ENCODE data around the gene NEK2. TPM values are rescaled to one million over a fixed set of nuclear protein-coding genes. Genes with fewer than 3 reads are reported as not detected.

The NEK2 gene
- total RNA-seq, 2 experiments from 2014 or later: 17.2 to 19.2 TPM

- ChIA-PET POLR2A (no interaction called here), CTCF (no interaction called here)
Observed at GRCh38 chr1:211621447-211622198, 53.8 kb downstream of the NEK2 start.

DNA sequence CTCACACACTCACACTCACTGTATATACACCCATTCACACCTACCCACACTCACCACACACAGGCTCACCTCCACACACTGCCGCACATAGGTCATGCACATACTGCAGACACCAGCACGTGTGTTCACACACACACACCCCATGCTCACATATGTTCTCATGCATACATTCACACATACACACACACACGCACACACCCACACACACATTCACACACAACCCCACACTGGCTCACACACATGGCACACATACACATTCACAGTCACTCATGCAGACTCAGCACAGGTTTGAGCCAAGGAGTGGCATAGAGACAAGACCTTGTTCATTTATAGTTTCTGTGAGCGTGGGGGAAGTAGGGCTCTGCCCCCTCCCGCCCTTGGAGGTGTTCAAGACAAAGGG, 55.3 kb downstream of the NEK2 start:
- ChIA-PET POLR2A (no interaction called here), CTCF (no interaction called here)

- POLR2A ChIA-PET: no interaction called here
- CTCF ChIA-PET: no interaction called here
Observed at GRCh38 chr1:211619033-211619996, 56.1 kb downstream of the NEK2 start.

- POLR2A ChIA-PET: no interaction called here
- CTCF ChIA-PET: interaction anchor here (1.0 to 1.6 kb wide), 2 partner anchors 33 to 82 kb away, joined by 3 read pairs; no protein-coding TSS in a partner anchor
Observed at GRCh38 chr1:211616965-211617297, 58.5 kb downstream of the NEK2 start.

DNA sequence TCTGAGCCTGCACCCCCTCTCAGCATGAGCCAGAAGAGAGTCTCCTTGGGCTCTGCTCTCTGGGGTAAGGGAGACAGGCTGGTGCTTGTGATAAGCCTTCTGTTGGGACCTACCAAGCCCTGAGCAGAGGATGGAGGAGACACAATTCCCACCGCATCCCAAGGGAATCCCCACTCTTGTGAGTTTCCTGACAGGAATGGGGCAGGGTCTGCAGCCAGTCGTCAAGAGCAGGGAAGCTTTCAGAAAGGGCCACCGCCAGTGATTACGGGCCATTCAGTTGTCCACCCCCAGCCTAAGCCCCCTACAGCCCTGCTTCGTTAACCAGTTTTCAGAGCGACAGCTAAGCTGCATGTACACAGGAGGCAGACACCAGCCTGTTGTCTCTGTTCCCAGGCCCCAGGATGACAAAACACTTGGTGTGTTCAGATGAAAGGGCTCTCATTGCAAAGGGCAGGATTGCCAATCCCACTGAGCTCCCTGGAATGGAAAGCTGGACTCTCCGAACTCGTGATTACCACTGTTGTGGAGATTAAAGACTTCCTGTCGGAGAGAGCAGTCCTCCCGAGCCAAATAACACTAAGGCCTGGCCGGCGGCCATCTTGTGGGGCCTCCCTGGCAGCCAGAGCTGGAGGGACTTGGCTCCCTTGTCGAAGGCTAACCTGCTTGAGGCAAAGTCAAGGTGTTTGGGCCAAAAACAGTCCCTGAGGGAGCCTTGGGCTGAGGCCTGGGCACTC, 59.0 kb downstream of the NEK2 start:
- ChIA-PET CTCF (interaction anchor here (1.6 kb wide), 1 partner anchor 82 kb away, joined by 3 read pairs; no protein-coding TSS in a partner anchor), POLR2A (no interaction called here)

DNA sequence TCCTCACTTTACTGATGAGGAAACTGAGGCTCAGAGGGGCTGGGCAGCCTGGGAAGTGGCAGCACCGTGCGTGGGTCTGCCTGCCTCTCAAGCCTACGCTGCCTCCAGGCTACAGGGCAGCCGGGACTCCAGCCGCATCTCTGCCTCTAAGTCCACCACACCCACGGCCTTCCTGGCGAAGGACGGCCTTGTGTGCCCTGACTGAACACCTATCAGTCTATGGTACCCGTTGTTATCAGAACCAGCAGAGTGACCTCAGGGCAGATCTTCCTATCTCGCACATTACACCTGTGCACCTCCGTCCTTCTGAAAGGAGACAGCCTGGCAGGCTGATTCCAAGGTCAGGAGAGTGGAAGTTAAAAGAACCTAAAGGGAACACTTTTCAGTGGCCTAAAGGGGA, 60.8 kb downstream of the NEK2 start:
- ChIA-PET POLR2A (interaction anchor here (0.6 kb wide), 1 partner anchor 103 kb away, joined by 4 read pairs; no protein-coding TSS in a partner anchor), CTCF (interaction anchor here (0.7 kb wide), 1 partner anchor 1175 kb away, joined by 3 read pairs; no protein-coding TSS in a partner anchor)

GRCh38 chr1:211613951-211614350, 61.5 kb downstream of the NEK2 start:
- ChIA-PET CTCF (interaction anchor here (0.7 kb wide), 1 partner anchor 1174 kb away, joined by 3 read pairs; no protein-coding TSS in a partner anchor), POLR2A (no interaction called here)

DNA sequence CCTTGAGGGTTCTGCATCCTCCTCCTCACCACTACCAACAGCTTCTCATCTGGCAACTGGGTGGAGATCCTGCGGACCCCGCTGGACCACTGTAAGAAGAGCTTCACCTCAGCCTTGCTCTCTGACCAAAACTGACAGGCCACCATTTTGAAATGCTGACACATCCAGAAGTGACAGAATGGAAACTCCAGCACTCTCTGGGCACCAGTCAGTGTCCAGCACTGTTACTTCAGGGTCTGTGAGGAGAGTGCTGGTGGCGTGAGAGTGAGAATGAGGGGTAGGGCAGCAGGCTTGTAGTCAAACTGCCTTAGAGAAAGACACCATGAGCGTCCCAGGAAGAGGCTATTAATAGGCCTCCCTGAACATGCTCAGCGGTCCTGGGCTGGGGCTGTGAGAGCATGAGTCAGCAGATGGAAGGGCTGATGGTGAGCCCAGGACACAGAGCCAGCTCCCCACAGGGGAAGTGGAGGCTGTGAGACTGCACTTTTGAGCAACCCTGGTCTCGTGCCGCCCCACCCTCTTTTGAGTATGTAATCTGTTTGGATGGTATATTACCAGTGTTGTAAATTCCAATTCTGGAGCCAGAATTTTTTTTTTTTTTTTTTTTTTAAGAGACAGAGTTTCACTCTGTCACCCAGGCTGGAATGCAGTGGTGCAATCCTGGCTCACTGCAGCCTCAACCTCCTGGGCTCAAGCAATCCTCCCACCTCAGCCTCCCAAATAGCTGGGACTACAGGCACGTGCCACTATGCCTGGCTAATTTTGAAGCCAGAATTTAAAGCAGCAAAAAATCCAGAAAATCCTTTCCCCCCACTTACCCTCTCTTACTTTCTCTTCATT, 62.1 kb downstream of the NEK2 start:
- ChIA-PET POLR2A (no interaction called here), CTCF (no interaction called here)

DNA sequence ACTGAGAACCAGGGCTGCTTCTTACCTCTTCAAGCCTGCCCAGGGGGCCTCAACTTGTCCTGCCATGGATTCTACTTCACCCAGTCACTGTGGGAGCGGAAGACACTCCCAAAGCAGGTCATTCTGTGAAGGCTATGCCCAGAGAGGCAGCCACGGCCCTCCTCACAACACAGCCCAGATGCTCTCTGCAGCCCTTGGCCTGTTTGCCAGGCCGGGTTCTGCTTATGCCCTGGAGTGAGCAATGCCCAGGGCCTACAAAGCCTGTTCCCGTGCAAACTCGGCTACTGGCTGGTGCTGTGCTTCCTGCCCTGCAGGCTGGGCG, 62.7 kb downstream of the NEK2 start:
- CTCF ChIA-PET: no interaction called here
- POLR2A ChIA-PET: no interaction called here

Other genes with a start within 250 kb of the NEK2 start
- gene RD3, start 183.5 kb downstream of the NEK2 start, total RNA-seq: not detected
- gene SLC30A1, start 96.5 kb downstream of the NEK2 start, total RNA-seq: 1 to 10 TPM; 9.6 TPM
- 10 to 100 TPM; 28.2 to 29.3 TPM for gene LPGAT1, start 155.1 kb upstream of the NEK2 start, total RNA-seq

Measured in activated CD8-positive, alpha-beta memory T cell treated with anti-CD3 and anti-CD28 coated beads for 36 hours (primary cell).